ENCODE measurements around the gene ASCL3. TPM values are rescaled to one million over a fixed set of nuclear protein-coding genes. Genes with fewer than 3 reads are reported as not detected.
A peak's percentile ranks its signal among the peaks of the same experiment; 100 is the strongest.

ASCL3 gene
- polyA plus RNA-seq, 1 donor (not counting 4 experiments of a cell fraction or from before 2014, with no cell fraction given): not detected

GRCh38 chr11:8934742-8935488, 7.9 kb downstream of the ASCL3 start:
- Histone ChIP-seq H3K4me2 (ENCODE audit: control insufficient read depth, extremely low read depth, insufficient read depth, low read depth, low read length) (peak overlapping the region; percentile 77), H3K9me1 (ENCODE audit: control insufficient read depth, extremely low read depth, insufficient read depth, low read length) (no peaks in the 10 kb centered on the region), H3K4me1 (ENCODE audit: control insufficient read depth, extremely low read depth, insufficient read depth, low read length) (peaks cover 14% of the 10 kb centered on the region), H3K9ac (ENCODE audit: control insufficient read depth, extremely low read depth, insufficient read depth, low read length) (no peak overlapping the region), H3K9me3 (ENCODE audit: control insufficient read depth, low read depth, low read length) (no peaks in the 10 kb centered on the region), H3K27ac (ENCODE audit: control insufficient read depth, insufficient read depth, low read length) (peak overlapping the region; percentile 10), H3K79me2 (ENCODE audit: control insufficient read depth, insufficient read depth, low read length) (no peaks in the 10 kb centered on the region), H3K27me3 (ENCODE audit: control insufficient read depth, extremely low read depth, insufficient read depth, low read length) (no peaks in the 10 kb centered on the region), H3K36me3 (ENCODE audit: control insufficient read depth in 2 of 2, extremely low read depth in 1 of 2, insufficient read depth in 2 of 2, low read length in 2 of 2) (no peaks in the 10 kb centered on the region), H3K4me3 (ENCODE audit: control insufficient read depth in 2 of 3, extremely low read depth in 1 of 3, insufficient read depth in 2 of 3, low read depth in 1 of 3, low read length in 3 of 3) (peak overlapping the region; percentile 13 to 57 (median 18)), H2AFZ (ENCODE audit: control insufficient read depth, low read length) (peak overlapping the region; percentile 79), H4K20me1 (ENCODE audit: control insufficient read depth, extremely low read depth, insufficient read depth, low read length) (no peaks in the 10 kb centered on the region)
- peak; percentile 80 for FAIRE-seq
- no peak for DNase-seq (ENCODE audit: low read depth, low spot score)
- dilution Hi-C loops (cut with MboI; ENCODE audit: extremely low pct_ligation_motif_present, low sequenced_read_pairs): no loop called here
- TF ChIP-seq EZH2 (IDR thresholded peaks at IDR 0.05; ENCODE audit: low read length): no peak

- Histone ChIP-seq H3K36me3 (ENCODE audit: control insufficient read depth in 2 of 2, extremely low read depth in 1 of 2, insufficient read depth in 2 of 2, low read length in 2 of 2) (no peaks in the 10 kb centered on the region), H3K79me2 (ENCODE audit: control insufficient read depth, insufficient read depth, low read length) (no peaks in the 10 kb centered on the region), H3K9ac (ENCODE audit: control insufficient read depth, extremely low read depth, insufficient read depth, low read length) (no peak overlapping the region), H3K27me3 (ENCODE audit: control insufficient read depth, extremely low read depth, insufficient read depth, low read length) (no peaks in the 10 kb centered on the region), H3K4me3 (ENCODE audit: control insufficient read depth in 2 of 3, extremely low read depth in 1 of 3, insufficient read depth in 2 of 3, low read depth in 1 of 3, low read length in 3 of 3) (no peak overlapping the region), H3K9me3 (ENCODE audit: control insufficient read depth, low read depth, low read length) (no peaks in the 10 kb centered on the region), H3K4me1 (ENCODE audit: control insufficient read depth, extremely low read depth, insufficient read depth, low read length) (peaks cover 20% of the 10 kb centered on the region), H2AFZ (ENCODE audit: control insufficient read depth, low read length) (no peak overlapping the region), H3K4me2 (ENCODE audit: control insufficient read depth, extremely low read depth, insufficient read depth, low read depth, low read length) (no peak overlapping the region), H3K27ac (ENCODE audit: control insufficient read depth, insufficient read depth, low read length) (no peak overlapping the region), H3K9me1 (ENCODE audit: control insufficient read depth, extremely low read depth, insufficient read depth, low read length) (no peaks in the 10 kb centered on the region), H4K20me1 (ENCODE audit: control insufficient read depth, extremely low read depth, insufficient read depth, low read length) (no peaks in the 10 kb centered on the region)
- FAIRE-seq: no peak
- dilution Hi-C loops (cut with MboI; ENCODE audit: extremely low pct_ligation_motif_present, low sequenced_read_pairs): no loop called here
- no peak for TF ChIP-seq EZH2 (IDR thresholded peaks at IDR 0.05; ENCODE audit: low read length)
- TF ChIP-seq, protein P1, sequence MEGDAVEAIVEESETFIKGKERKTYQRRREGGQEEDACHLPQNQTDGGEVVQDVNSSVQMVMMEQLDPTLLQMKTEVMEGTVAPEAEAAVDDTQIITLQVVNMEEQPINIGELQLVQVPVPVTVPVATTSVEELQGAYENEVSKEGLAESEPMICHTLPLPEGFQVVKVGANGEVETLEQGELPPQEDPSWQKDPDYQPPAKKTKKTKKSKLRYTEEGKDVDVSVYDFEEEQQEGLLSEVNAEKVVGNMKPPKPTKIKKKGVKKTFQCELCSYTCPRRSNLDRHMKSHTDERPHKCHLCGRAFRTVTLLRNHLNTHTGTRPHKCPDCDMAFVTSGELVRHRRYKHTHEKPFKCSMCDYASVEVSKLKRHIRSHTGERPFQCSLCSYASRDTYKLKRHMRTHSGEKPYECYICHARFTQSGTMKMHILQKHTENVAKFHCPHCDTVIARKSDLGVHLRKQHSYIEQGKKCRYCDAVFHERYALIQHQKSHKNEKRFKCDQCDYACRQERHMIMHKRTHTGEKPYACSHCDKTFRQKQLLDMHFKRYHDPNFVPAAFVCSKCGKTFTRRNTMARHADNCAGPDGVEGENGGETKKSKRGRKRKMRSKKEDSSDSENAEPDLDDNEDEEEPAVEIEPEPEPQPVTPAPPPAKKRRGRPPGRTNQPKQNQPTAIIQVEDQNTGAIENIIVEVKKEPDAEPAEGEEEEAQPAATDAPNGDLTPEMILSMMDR (optimal IDR thresholded peaks at IDR 0.05 in 1 of 3, IDR thresholded peaks at IDR 0.05 in 1 of 3, conservative IDR thresholded peaks at IDR 0.05 in 1 of 3; ENCODE audit: extremely low read depth in 1 of 3, insufficient read depth in 2 of 3, low read length in 3 of 3): peak in 1 of 3 experiments; percentile 5
- DNase-seq (ENCODE audit: low read depth, low spot score): no peak
These were observed 8.9 kb downstream of the ASCL3 start for GRCh38 chr11:8933931-8934330.

Data from keratinocyte (primary cell).